Kidney (tissue), 14 donors: ENCODE measurements around the gene TINAG. TPM values are rescaled to one million over a fixed set of nuclear protein-coding genes. Genes with fewer than 3 reads are reported as not detected.

Experiments used
- DNase-seq, 5 donors: peaks; one replicate each; pipeline ENCODE4 v3.0.0-alpha.2; 2013 to 2020
- FAIRE-seq: peaks from 2 replicates; lab custom pipeline; 2012; peaks lifted over from hg19 to GRCh38; lab: Jason Lieb, UNC
- H3K27ac ChIP-seq, 2 donors: one replicate each; pipeline ENCODE4 v1.7.0; 2013; ENCODE audit warnings: low read depth in 2 of 2, low read length in 2 of 2, inconsistent platforms in 1 of 2
- H3K27me3 ChIP-seq: one replicate; pipeline ENCODE4 v1.7.1; 2013; ENCODE audit warnings: low read length, inconsistent platforms; ENCODE audit not compliant: control insufficient read depth, insufficient read depth
- H3K36me3 ChIP-seq, 3 donors: one replicate each; pipeline versions ENCODE4 v1.7.0 to v1.7.1; 2013; ENCODE audit warnings: low read length in 3 of 3, control low read depth in 1 of 3, inconsistent platforms in 1 of 3; ENCODE audit not compliant: insufficient read depth in 3 of 3, control insufficient read depth in 2 of 3
- H3K4me1 ChIP-seq, 3 donors: one replicate each; pipeline versions ENCODE4 v1.7.0 to v1.7.1; 2013; ENCODE audit warnings: low read length in 3 of 3, inconsistent platforms in 1 of 3, low read depth in 1 of 3; ENCODE audit not compliant: control insufficient read depth in 2 of 3, insufficient read depth in 2 of 3
- H3K4me3 ChIP-seq, 3 donors: one replicate each; pipeline versions ENCODE4 v1.7.0 to v1.8.1; 2013; ENCODE audit warnings: low read length in 3 of 3, control low read depth in 1 of 3, inconsistent platforms in 1 of 3
- H3K9ac ChIP-seq, 3 donors: one replicate each; pipeline versions ENCODE4 v1.7.0 to v1.7.1; 2013; ENCODE audit warnings: low read length in 3 of 3, control low read depth in 1 of 3, inconsistent platforms in 1 of 3
- H3K9me3 ChIP-seq, 3 donors: one replicate each; pipeline versions ENCODE4 v1.7.0 to v1.7.1; 2013; ENCODE audit warnings: low read length in 3 of 3, control low read depth in 1 of 3, inconsistent platforms in 1 of 3; ENCODE audit not compliant: control insufficient read depth in 2 of 3, insufficient read depth in 1 of 3
- CTCF ChIP-seq: IDR thresholded peaks from 3 replicates; pipeline ENCODE4 v1.5.1; 2012; ENCODE audit warnings: mild to moderate bottlenecking, moderate library complexity, borderline replicate concordance; ENCODE audit not compliant: insufficient read depth; ENCODE audit errors: extremely low read depth
- intact Hi-C: fragments of 100-400 bp; cut with DNase I; formaldehyde crosslinking; loops from one replicate; pipeline ENCODE4 v1.11.1; 2022
- polyA plus RNA-seq: library from polyadenylated mRNA; stranded (reverse); fragments of 350-450 nt; fragmentation: Illumina TruSeq; extraction: RNeasy Lipid Tissue Mini Kit (QIAGEN cat#74804); gene quantifications from one replicate; pipeline ENCODE4 v1.2.3, GENCODE V29; 2014; ENCODE audit warnings: low read depth, low replicate concordance; ENCODE audit not compliant: insufficient read depth
- total RNA-seq: library from RNA; stranded (reverse); fragmentation: NEBNext Ultra II Directional; extraction: Animal tissue kit (Norgen Biotek cat#: 25700); gene quantifications from one replicate; pipeline ENCODE4 v1.2.1, GENCODE V29; 2021
- donor health status: control.
- donor health status: control.
- donor health status: control.
- donor health status: control.
- donor health status: control.
- donor health status: DM: yes; HTN: yes; CAD: no.
- donor health status: Normal renal cell carcinoma (clear cell type).

Gene TINAG
- total and polyA plus RNA-seq, 2 donors from 2014 or later: 22.1 to 73.0 TPM

GRCh38 chr6:54390362-54390761, 82.1 kb downstream of the TINAG start:
- no peak for FAIRE-seq

GRCh38 chr6:54391577-54391976, 83.3 kb downstream of the TINAG start:
- Histone ChIP-seq H3K27ac (no peak overlapping the region), H3K9me3 (no peaks in the 10 kb centered on the region), H3K9ac (no peak overlapping the region), H3K36me3 (peaks cover 0 to 10% (median 5%) of the 10 kb centered on the region in 3 donors), H3K4me3 (no peak overlapping the region), H3K27me3 (no peaks in the 10 kb centered on the region), H3K4me1 (no peaks in the 10 kb centered on the region)
- intact Hi-C loops: no loop called here
- TF ChIP-seq CTCF: no peak
- FAIRE-seq: no peak
- no peak for DNase-seq

More at GRCh38 chr6:54390362-54390761, 82.1 kb downstream of the TINAG start:
- TF ChIP-seq CTCF: no peak
- Histone ChIP-seq H3K36me3 (peaks cover 0 to 16% (median 5%) of the 10 kb centered on the region in 3 donors), H3K4me3 (no peak overlapping the region), H3K27ac (no peak overlapping the region), H3K9me3 (no peaks in the 10 kb centered on the region), H3K9ac (no peak overlapping the region), H3K27me3 (no peaks in the 10 kb centered on the region), H3K4me1 (no peaks in the 10 kb centered on the region)
- intact Hi-C loops: no loop called here
- no peak for DNase-seq

- H3K36me3 ChIP-seq: no peaks in the 10 kb centered on the region
- no peak for TF ChIP-seq CTCF
- H3K27me3 ChIP-seq: no peaks in the 10 kb centered on the region
- H3K9ac ChIP-seq: no peak overlapping the region
- H3K4me3 ChIP-seq: no peak overlapping the region
- no peak for FAIRE-seq
- no peaks in the 10 kb centered on the region for H3K4me1 ChIP-seq
- H3K27ac ChIP-seq: no peak overlapping the region
- no peak for DNase-seq
- intact Hi-C loops: no loop called here
- no peaks in the 10 kb centered on the region for H3K9me3 ChIP-seq
These were observed 94.9 kb downstream of the TINAG start for GRCh38 chr6:54403096-54403495.

- no peak for TF ChIP-seq CTCF
- no peaks in the 10 kb centered on the region for H3K9me3 ChIP-seq
- intact Hi-C loops: no loop called here
- DNase-seq: no peak
- no peaks in the 10 kb centered on the region for H3K36me3 ChIP-seq
- no peaks in the 10 kb centered on the region for H3K27me3 ChIP-seq
- no peak overlapping the region for H3K27ac ChIP-seq
- H3K4me3 ChIP-seq: no peak overlapping the region
- no peak overlapping the region for H3K9ac ChIP-seq
- peak; percentile 83 for FAIRE-seq
- H3K4me1 ChIP-seq: no peaks in the 10 kb centered on the region
These were observed 96.5 kb downstream of the TINAG start for GRCh38 chr6:54404791-54405190.
